RWPE1 (cell line): ENCODE measurements around the gene HNRNPF.
A peak's percentile ranks its signal among the peaks of the same experiment; 100 is the strongest.
"Not testable (repeated sequence)": the region's sequence is repeated elsewhere in the genome, so short reads cannot be mapped to it uniquely, and the experiment has no call there.

Source experiments
- CTCF ChIA-PET: fragments of 350-600 bp; sonication (Branson Sonifier 250); formaldehyde crosslinking; extraction: SDS; loops from one replicate; lab custom pipeline; 2021; lab: Yijun Ruan, JAX
- POLR2A ChIA-PET: fragments of 400-600 bp; formaldehyde crosslinking; extraction: SDS; loops from one replicate; lab custom pipeline; 2020; ENCODE audit warnings: antibody characterized with exemption; ENCODE audit not compliant: low non-redundant PET; lab: Yijun Ruan, JAX
- DNase-seq: peaks from one replicate; pipeline ENCODE4 v3.0.0; 2012; ENCODE audit warnings: low spot score
- H3K27ac ChIP-seq: fragments of 450-650 bp; 2 replicates; pipeline ENCODE4 v1.5.1; 2017
- CTCF ChIP-seq: fragments of 450-650 bp; conservative IDR thresholded peaks from 2 replicates; pipeline ENCODE4 v1.5.1; 2017; ENCODE audit warnings: low read depth, mild to moderate bottlenecking

Gene HNRNPF

DNA sequence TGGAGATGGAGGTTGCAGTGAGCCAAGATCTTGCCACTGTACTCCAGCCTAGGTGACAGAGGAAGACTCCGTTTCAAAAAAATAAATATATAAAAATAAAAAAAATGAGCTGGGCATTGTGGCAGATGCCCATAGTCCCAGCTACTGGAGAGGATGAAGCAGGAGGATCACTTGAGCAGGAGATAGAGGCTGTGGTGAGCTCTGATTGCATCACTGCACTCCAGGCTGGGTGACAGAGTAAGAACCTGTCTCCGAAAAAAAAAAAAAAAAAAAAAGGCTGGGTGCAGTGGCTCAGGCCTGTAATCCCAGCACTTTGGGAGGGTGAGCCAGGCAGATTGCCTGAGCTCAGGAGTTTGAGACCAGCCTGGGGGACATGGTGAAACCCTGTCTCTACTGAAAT is 39.8 kb upstream of the HNRNPF start:
- DNase-seq: no peak
- ChIA-PET CTCF (interaction anchor here (0.6 kb wide), 1 partner anchor 9 kb away, joined by 5 read pairs; no protein-coding TSS in a partner anchor), POLR2A (no interaction called here)
- H3K27ac ChIP-seq: 0 out of 2 replicates have a peak overlapping the region, but pooled peaks have one; percentile 28
- TF ChIP-seq CTCF: no peak

DNA sequence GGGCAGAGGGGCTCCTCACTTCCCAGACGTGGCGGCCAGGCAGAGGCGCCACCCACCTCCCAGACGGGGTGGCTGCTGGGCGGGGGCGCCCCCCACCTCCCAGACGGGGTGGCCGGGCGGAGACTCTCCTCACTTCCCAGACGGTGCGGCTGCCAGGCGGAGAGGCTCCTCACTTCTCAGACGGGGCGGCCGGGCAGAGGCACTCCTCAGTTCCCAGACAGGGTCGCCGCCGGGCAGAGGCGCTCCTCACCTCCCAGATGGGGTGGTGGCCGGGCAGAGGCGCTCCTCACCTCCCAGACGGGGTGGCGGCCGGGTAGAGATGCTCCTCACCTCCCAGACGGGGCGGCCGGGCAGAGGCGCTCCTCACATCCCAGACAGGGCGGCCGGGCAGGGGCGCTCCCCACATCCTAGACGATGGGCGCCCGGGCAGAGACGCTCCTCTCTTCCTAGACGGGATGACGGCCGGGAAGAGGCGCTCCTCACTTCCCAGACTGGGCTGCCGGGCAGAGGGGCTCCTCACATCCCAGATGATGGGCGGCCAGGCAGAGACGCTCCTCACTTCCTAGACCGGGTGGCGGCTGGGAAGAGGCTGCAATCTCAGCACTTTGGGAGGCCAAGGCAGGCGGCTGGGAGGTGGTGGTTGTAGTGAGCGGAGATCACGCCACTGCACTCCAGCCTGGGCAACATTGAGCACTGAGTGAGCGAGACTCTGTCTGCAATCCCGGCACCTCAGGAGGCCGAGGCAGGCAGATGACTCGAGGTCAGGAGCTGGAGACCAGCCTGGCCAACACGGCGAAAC is 37.4 kb upstream of the HNRNPF start:
- POLR2A ChIA-PET, H3K27ac ChIP-seq, CTCF ChIA-PET, DNase-seq: not testable (repeated sequence)

- POLR2A ChIA-PET: no interaction called here
- CTCF ChIA-PET: no interaction called here
- DNase-seq: no peak
- peak overlapping the region; percentile 68 for H3K27ac ChIP-seq
- TF ChIP-seq CTCF: no peak
Observed at GRCh38 chr10:43444897-43445466, 36.0 kb upstream of the HNRNPF start.

DNA sequence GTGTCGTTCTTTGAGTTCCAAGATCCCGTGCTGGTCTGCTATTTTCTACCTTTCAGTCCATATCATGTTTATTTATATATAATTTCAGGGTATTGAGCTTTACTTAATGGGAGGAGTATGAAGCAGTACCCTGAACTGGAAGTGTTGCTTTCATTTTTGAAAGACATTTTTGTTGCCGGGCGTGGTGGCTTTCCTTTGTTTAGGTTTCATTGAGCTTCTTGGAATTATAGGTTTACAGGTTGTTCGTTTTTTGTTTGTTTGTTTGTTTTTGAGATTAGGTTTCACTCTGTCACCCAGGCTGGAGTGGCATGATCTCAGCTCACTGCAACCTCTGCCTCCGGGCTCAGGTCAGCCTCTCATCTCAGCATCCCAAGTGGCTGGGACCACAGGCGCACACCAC is 35.3 kb upstream of the HNRNPF start:
- CTCF ChIA-PET: no interaction called here
- no peak for TF ChIP-seq CTCF
- POLR2A ChIA-PET: no interaction called here
- DNase-seq: no peak
- peak overlapping the region; percentile 68 for H3K27ac ChIP-seq

DNA sequence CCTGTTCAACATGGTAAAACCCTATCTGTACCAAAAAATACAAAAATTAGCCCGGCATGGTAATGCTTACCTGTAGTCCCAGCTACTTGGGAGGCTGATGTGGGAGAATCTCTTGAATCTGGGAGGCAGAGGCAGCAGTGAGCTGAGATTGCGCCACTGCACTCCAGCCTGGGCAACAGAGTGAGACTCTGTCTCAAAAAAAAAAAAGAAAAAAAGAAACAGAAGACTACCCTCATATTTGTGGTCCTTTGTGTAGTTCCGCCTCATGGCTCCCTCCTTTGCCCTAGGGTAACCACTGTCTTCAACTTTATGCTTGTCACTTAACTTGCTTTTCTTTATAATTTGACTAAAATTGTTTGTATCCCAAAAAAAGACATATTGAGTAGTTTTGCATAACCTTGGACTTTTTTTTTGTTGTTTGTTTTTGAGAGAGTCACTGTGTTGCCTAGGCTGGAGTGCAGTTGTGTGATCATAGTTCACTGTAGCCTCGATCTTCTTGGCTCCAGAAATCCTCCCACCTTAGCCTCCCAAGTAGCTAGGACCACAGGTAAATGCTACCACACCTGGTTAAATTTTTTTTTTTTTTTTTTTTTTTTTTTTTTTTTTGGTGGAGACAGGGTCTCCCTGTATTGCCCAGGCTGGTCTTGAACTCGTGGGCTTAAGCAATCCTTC is 31.6 kb upstream of the HNRNPF start:
- no peak for DNase-seq
- peak overlapping the region; percentile 15; the same call in 1 of the 2 replicates for H3K27ac ChIP-seq
- TF ChIP-seq CTCF: no peak
- ChIA-PET POLR2A (no interaction called here), CTCF (no interaction called here)

- H3K27ac ChIP-seq: peak overlapping the region; percentile 97
- POLR2A ChIA-PET: interaction anchor here (1.2 kb wide), 1 partner anchor 17 kb away, joined by 3 read pairs; no protein-coding TSS in a partner anchor
- CTCF ChIA-PET: interaction anchor here (0.7 to 1.2 kb wide), 2 partner anchors 20 to 29 kb away, joined by 3 read pairs; no protein-coding TSS in a partner anchor
- TF ChIP-seq CTCF: no peak
- DNase-seq: peak; percentile 20
Observed at GRCh38 chr10:43437141-43437870, 28.3 kb upstream of the HNRNPF start.
